A549 (cell line): Measurements from ENCODE around the gene ZNF385A.

Source experiments
- CEBPB ChIP-seq, 2 experiments: fragments of >200 bp in 1 of 2; sonication (Bioruptor Twin) in 1 of 2; formaldehyde crosslinking in 1 of 2; IDR thresholded peaks; 2 replicates each; pipeline ENCODE4 v1.6.1; 2012 to 2016
- EP300 ChIP-seq, 2 experiments: fragments of >200 bp; sonication (Bioruptor Twin); formaldehyde crosslinking; IDR thresholded peaks; 2 replicates in 1 of 2; 3 replicates in 1 of 2; pipeline ENCODE4 v1.6.1; 2016 to 2017
- FOSB ChIP-seq: fragments of 250-450 bp; sonication (Bioruptor Pico); IDR thresholded peaks from 2 replicates; pipeline ENCODE4 v1.5.0; 2020; ENCODE audit warnings: mild to moderate bottlenecking, moderate library complexity
- RAD21 ChIP-seq, 2 experiments: fragments of >200 bp in 1 of 2; sonication (Bioruptor Twin) in 1 of 2; formaldehyde crosslinking in 1 of 2; IDR thresholded peaks in 1 of 2; conservative IDR thresholded peaks in 1 of 2; 2 replicates in 1 of 2; 3 replicates in 1 of 2; pipeline ENCODE4 v1.6.1; 2012 to 2018; ENCODE audit warnings: inconsistent platforms in 1 of 2
- RNF2 ChIP-seq: fragments of 200-600 bp; sonication (generic); IDR thresholded peaks from 2 replicates; pipeline ENCODE4 v1.6.1; 2016; ENCODE audit warnings: low read depth, mild to moderate bottlenecking, antibody characterized with exemption, moderate library complexity, borderline replicate concordance
- TP53 ChIP-seq: fragments of 250-450 bp; sonication (Bioruptor Pico); IDR thresholded peaks from 2 replicates; pipeline ENCODE4 v1.5.0; 2021; ENCODE audit warnings: mild to moderate bottlenecking, moderate library complexity

GRCh38 chr12:54411391-54412241 is 27.1 kb upstream of the ZNF385A start:
- TF ChIP-seq CEBPB (IDR thresholded peaks at IDR 0.05) (no peak), RNF2 (no peak), EP300 (IDR thresholded peaks at IDR 0.05) (no peak), FOSB (no peak), RAD21 (conservative IDR thresholded peaks at IDR 0.05 in 1 of 2, IDR thresholded peaks at IDR 0.05 in 1 of 2) (no peak), TP53 (no peak)
